HepG2 (cell line): Measurements from ENCODE around the gene PLK3. TPM values are rescaled to one million over a fixed set of nuclear protein-coding genes. Genes with fewer than 3 reads are reported as not detected.

Source experiments
- BHLHE40 ChIP-seq: IDR thresholded peaks from 2 replicates; pipeline ENCODE4 v1.6.1; 2011; ENCODE audit warnings: low read length, improper control_type of control experiment
- CBX5 ChIP-seq: sonication (generic); formaldehyde crosslinking; IDR thresholded peaks from 2 replicates; pipeline ENCODE4 v1.4.0; 2020; ENCODE audit warnings: missing genetic modification reagents, borderline replicate concordance
- GATAD1 ChIP-seq: IDR thresholded peaks from 2 replicates; pipeline ENCODE4 v1.6.1; 2016; ENCODE audit warnings: missing genetic modification reagents, missing compliant biosample characterization
- MAFK ChIP-seq, 2 experiments: IDR thresholded peaks in 1 of 2; conservative IDR thresholded peaks in 1 of 2; 2 replicates each; pipeline ENCODE4 v1.6.1; 2011; ENCODE audit warnings: improper control_type of control experiment in 2 of 2, low read length in 2 of 2
- NCOA5 ChIP-seq: sonication (generic); formaldehyde crosslinking; IDR thresholded peaks from 2 replicates; pipeline ENCODE4 v1.4.0; 2020; ENCODE audit warnings: missing genetic modification reagents
- SETDB1 ChIP-seq: sonication (generic); formaldehyde crosslinking; IDR thresholded peaks from 2 replicates; pipeline ENCODE4 v1.5.1; 2020; ENCODE audit warnings: missing genetic modification reagents, mild to moderate bottlenecking, borderline replicate concordance
- SIX4 ChIP-seq: sonication (generic); formaldehyde crosslinking; IDR thresholded peaks from 2 replicates; pipeline ENCODE4 v1.4.0; 2020; ENCODE audit warnings: missing genetic modification reagents
- SKI ChIP-seq: fragments of 450-650 bp; IDR thresholded peaks from one replicate; pipeline ENCODE4 v1.6.1; 2018; ENCODE audit warnings: mild to moderate bottlenecking; ENCODE audit not compliant: partially characterized antibody
- SP4 ChIP-seq: sonication (generic); formaldehyde crosslinking; IDR thresholded peaks from 2 replicates; pipeline ENCODE4 v1.8.1; 2023; ENCODE audit warnings: mild to moderate bottlenecking, missing genetic modification reagents
- SRSF4 ChIP-seq: fragments of 200-400 bp; formaldehyde crosslinking; IDR thresholded peaks from one replicate; pipeline ENCODE4 v1.6.1; 2018; ENCODE audit warnings: mild to moderate bottlenecking, low read depth, low read length, moderate library complexity; ENCODE audit not compliant: poor library complexity, severe bottlenecking
- TCF12 ChIP-seq, 2 experiments: fragments of 450-650 bp in 1 of 2; sonication (generic) in 1 of 2; formaldehyde crosslinking in 1 of 2; IDR thresholded peaks; 2 replicates each; pipeline versions ENCODE4 v1.6.1 to v1.8.0; 2017 to 2022; ENCODE audit warnings: antibody characterized with exemption in 1 of 2, mild to moderate bottlenecking in 1 of 2, missing genetic modification reagents in 1 of 2, moderate library complexity in 1 of 2
- ZNF75D ChIP-seq: sonication (generic); formaldehyde crosslinking; IDR thresholded peaks from 2 replicates; pipeline ENCODE4 v1.8.1; 2023; ENCODE audit warnings: missing genetic modification reagents, mild to moderate bottlenecking, borderline replicate concordance
- ZSCAN12 ChIP-seq: sonication (generic); formaldehyde crosslinking; IDR thresholded peaks from 2 replicates; pipeline ENCODE4 v1.9.0; 2021; ENCODE audit warnings: mild to moderate bottlenecking, missing genetic modification reagents
- polyA plus RNA-seq, 8 experiments: library from polyadenylated mRNA; depleted of rRNA in 3 of 8; stranded (reverse) in 7 of 8; unstranded in 1 of 8; fragments of >200 nt; fragmentation: Illumina TruSeq in 4 of 8; extraction: Trizol in 4 of 8; gene quantifications; 2 replicates each; pipeline versions ENCODE4 v1.2.1 to v1.2.3, GENCODE V29; 2011 to 2016; ENCODE audit warnings: low read depth in 4 of 8, missing spikeins in 1 of 8, mixed read lengths in 1 of 8; ENCODE audit not compliant: insufficient read depth in 1 of 8
- total RNA-seq, 5 experiments: library from RNA; depleted of rRNA; stranded (reverse); fragments of >200 nt; fragmentation: Illumina TruSeq; extraction: Trizol; gene quantifications; 2 replicates each; pipeline ENCODE4 v1.2.3, GENCODE V29; 2016; ENCODE audit warnings: low read depth in 1 of 5
- TF ChIP-seq, protein P1 (sequence below), 2 experiments: fragments of 450-650 bp in 1 of 2; sonication (generic) in 1 of 2; formaldehyde crosslinking in 1 of 2; IDR thresholded peaks; 2 replicates each; pipeline versions ENCODE4 v1.6.1 to v1.8.0; 2016 to 2022; ENCODE audit warnings: antibody characterized with exemption in 1 of 2, mild to moderate bottlenecking in 1 of 2, missing genetic modification reagents in 1 of 2
- TF ChIP-seq, protein P2 (sequence below): sonication (generic); formaldehyde crosslinking; IDR thresholded peaks from 2 replicates; pipeline ENCODE4 v1.4.0; 2020; ENCODE audit warnings: missing genetic modification reagents, borderline replicate concordance

PLK3 gene
- total and polyA plus RNA-seq, 2 of the 13 experiments (the other 11 are each of a cell fraction or from before 2014, with no cell fraction given): 9.8 to 16.9 TPM

DNA sequence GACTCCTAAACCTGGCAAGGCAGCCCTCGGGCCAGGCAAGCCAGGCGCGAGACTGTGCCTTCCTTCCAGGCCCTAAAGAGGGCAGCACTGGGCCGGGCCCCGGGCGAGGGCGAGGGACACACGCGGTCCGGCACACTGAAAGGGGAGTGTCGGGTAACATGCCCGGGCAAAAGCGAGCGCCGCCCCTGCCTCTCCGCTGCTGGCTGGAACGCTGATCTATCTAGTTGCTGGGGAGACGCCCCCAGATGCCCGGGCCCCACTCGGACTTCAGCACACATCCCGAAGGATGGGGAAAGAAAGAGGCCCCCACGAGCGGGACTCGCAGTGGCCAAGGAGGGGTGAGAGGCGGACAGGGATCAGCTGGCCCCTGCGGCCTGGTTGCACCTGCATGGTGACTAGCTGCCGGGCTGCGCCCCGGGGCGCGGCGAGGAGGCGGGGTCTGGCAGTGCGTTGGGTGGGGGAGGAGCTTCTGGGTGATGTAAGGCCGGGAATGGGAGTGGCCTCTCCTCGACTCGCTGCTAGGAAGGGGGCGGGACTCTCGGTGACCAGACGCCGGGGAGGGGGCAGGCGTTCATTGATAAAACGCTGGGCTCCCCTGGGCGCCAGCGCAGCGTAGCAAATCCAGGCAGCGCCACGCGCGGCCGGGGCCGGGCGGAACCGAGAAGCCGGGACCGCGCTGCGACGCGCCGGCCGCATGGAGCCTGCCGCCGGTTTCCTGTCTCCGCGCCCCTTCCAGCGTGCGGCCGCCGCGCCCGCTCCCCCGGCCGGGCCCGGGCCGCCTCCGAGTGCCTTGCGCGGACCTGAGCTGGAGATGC is at the start of gene PLK3 (continued):
- TF ChIP-seq, protein P1, sequence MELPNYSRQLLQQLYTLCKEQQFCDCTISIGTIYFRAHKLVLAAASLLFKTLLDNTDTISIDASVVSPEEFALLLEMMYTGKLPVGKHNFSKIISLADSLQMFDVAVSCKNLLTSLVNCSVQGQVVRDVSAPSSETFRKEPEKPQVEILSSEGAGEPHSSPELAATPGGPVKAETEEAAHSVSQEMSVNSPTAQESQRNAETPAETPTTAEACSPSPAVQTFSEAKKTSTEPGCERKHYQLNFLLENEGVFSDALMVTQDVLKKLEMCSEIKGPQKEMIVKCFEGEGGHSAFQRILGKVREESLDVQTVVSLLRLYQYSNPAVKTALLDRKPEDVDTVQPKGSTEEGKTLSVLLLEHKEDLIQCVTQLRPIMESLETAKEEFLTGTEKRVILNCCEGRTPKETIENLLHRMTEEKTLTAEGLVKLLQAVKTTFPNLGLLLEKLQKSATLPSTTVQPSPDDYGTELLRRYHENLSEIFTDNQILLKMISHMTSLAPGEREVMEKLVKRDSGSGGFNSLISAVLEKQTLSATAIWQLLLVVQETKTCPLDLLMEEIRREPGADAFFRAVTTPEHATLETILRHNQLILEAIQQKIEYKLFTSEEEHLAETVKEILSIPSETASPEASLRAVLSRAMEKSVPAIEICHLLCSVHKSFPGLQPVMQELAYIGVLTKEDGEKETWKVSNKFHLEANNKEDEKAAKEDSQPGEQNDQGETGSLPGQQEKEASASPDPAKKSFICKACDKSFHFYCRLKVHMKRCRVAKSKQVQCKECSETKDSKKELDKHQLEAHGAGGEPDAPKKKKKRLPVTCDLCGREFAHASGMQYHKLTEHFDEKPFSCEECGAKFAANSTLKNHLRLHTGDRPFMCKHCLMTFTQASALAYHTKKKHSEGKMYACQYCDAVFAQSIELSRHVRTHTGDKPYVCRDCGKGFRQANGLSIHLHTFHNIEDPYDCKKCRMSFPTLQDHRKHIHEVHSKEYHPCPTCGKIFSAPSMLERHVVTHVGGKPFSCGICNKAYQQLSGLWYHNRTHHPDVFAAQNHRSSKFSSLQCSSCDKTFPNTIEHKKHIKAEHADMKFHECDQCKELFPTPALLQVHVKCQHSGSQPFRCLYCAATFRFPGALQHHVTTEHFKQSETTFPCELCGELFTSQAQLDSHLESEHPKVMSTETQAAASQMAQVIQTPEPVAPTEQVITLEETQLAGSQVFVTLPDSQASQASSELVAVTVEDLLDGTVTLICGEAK (IDR thresholded peaks at IDR 0.05): no peak
- TF ChIP-seq, protein P1 (CRISPR knock-in tag; IDR thresholded peaks at IDR 0.05): peak; percentile 74; the same call in 1 of the 2 replicates
- TF ChIP-seq ZSCAN12 (CRISPR knock-in tag) (no peak), BHLHE40 (peak; percentile 28; the same call in 1 of the 2 replicates), MAFK (conservative IDR thresholded peaks at IDR 0.05 in 1 of 2, IDR thresholded peaks at IDR 0.05 in 1 of 2; ENCODE audit: low read length in 2 of 2) (no peak), SIX4 (CRISPR knock-in tag) (peak; percentile 89), NCOA5 (CRISPR knock-in tag) (no peak), SP4 (CRISPR knock-in tag) (peak; percentile 87), CBX5 (CRISPR knock-in tag) (peak; percentile 21; the same call in 1 of the 2 replicates), GATAD1 (CRISPR knock-in tag) (peak; percentile 51), SETDB1 (CRISPR knock-in tag) (no peak), ZNF75D (CRISPR knock-in tag) (no peak), SKI (peak; percentile 92), TCF12 (IDR thresholded peaks at IDR 0.05) (no peak), TCF12 (CRISPR knock-in tag; IDR thresholded peaks at IDR 0.05) (peak; percentile 11; the same call in 1 of the 2 replicates), SRSF4 (peak; percentile 21)
- TF ChIP-seq, protein P2, sequence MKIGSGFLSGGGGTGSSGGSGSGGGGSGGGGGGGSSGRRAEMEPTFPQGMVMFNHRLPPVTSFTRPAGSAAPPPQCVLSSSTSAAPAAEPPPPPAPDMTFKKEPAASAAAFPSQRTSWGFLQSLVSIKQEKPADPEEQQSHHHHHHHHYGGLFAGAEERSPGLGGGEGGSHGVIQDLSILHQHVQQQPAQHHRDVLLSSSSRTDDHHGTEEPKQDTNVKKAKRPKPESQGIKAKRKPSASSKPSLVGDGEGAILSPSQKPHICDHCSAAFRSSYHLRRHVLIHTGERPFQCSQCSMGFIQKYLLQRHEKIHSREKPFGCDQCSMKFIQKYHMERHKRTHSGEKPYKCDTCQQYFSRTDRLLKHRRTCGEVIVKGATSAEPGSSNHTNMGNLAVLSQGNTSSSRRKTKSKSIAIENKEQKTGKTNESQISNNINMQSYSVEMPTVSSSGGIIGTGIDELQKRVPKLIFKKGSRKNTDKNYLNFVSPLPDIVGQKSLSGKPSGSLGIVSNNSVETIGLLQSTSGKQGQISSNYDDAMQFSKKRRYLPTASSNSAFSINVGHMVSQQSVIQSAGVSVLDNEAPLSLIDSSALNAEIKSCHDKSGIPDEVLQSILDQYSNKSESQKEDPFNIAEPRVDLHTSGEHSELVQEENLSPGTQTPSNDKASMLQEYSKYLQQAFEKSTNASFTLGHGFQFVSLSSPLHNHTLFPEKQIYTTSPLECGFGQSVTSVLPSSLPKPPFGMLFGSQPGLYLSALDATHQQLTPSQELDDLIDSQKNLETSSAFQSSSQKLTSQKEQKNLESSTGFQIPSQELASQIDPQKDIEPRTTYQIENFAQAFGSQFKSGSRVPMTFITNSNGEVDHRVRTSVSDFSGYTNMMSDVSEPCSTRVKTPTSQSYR (CRISPR knock-in tag): no peak; the same call in 1 of the 2 replicates
